NCI-H2196 (cell line): ENCODE data around the gene COL4A3.

Experiments
- DNase-seq: peaks from one replicate; lab custom pipeline; 2025; ENCODE audit not compliant: unreplicated experiment; lab: John Stamatoyannopoulos, UW

Gene COL4A3

DNA sequence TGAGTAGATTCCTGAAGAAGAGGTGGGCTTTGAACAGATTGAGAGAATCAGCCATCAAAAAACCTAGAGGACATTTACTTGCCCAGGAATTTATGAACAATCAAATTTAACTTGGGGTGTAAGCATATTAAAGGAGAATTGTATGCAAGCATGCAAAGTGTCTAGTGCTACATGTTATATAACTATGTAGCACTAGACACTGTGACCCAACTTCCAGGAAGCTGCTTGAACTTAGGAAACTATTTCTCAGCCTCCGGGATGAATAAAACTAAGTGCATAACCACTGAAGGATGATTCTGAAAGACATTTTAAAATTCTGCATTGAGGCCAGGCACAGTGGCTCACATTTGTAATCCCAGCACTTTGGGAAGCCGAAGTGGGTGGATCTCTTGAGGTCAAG, 173.0 kb downstream of the COL4A3 start:
- no peak for DNase-seq

DNA sequence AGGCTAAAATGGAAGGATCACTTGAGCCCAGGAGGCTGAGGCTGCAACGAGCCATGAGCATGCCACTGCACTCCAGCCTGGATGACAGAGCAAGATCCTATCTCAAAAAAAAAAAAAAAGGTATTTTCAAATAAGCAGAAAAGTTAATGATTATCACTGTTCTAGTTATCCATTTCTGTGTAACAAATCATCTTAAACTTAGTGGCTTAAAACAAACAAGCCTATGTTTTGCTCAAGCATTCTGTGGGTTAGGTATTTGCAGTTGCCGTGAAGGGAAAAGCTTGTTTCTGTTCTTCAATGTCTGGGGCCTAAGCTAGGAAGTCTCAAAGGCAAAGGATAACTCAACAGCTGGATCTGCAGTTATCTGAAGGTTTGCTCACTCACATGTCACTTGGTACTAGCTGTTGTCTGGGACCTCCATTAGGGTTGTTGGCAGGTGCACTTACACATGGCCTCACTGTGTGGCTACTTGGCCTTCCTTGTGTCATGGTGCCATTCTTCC, 174.7 kb downstream of the COL4A3 start:
- no peak for DNase-seq

GRCh38 chr2:227340106-227340505, 175.7 kb downstream of the COL4A3 start:
- DNase-seq, result no peak

DNA sequence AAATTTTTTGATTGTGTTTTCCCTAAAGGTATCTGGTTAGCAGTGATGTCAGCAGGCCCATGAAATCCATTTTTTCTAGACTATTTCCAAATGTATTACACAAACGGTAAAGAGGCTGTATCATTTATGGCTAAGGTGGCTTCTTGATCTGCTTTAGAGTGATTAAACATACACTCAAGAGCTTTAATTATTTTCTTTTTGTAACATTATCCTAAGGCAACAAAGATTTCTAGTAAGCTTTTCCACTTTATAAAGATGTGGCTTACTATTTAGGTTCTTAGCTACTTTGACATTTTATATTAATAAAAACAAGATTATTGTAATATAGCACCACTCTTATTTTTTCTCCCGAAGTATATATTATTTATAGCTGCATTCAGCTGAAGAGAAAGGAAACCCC, 177.1 kb downstream of the COL4A3 start:
- DNase-seq, result no peak

DNA sequence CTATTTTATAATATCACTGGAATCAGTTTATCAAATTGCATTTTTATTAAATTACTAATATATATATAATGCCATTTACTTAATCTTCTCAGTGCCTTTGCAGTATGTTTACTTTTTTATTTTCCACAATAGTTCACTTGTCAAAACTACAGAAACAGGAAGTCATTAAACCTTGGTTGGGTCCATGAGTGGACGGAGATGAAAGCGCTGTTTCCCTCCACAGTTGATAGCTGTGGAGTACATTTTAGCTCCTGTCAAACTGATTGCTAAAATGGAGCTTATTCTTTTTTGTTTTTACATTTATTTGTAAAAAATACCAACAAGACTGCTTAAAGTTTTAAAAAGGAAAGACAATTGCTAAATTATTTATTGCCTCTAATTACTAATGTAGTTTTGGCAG, 179.8 kb downstream of the COL4A3 start:
- DNase-seq, result no peak

DNA sequence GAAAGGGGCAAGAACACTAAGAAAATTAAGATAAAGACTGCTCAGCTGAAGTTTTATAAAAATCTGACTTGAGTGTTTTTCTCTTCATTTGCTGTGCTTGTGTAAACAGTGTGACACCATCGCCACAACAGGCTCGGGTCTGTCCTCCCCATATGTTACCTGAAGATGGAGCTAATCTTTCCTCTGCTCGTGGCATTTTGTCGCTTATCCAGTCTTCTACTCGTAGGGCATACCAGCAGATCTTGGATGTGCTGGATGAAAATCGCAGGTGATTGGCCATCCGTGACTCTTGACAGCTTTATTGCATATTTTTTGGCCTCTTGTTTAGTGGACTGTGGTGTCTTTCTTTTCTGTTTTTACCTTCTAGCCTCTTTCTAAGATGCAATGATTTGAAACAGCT, 182.7 kb downstream of the COL4A3 start:
- DNase-seq, result no peak

GRCh38 chr2:227348324-227348723, 183.9 kb downstream of the COL4A3 start:
- DNase-seq, result no peak

DNA sequence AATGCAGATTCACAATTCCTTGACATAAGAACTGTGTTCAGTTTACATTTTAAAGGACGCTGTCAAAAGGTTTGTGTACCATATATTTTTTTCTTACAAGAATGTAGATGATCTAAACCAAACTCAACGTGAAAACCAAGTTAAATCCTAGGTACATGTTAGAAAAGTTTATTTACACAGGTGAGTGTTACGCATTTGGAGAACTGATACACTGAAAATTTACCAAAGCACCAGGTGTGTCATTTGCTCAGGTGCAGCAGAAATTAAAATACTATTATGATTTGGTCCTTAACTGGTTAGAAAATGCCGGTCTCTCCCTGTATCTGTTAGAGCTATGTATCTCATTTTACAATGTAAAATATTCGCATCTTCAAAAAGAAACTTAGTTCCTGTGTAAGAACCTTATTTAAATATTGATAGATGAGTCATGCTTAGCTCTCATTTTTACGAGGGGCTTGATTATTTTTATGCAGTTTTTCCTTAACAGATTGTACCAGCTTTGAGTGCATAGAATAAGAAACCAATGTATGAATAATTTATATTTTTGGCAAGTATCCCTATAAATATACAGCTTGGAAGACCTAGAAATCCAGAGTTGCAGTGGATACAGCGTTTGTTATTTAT, 185.7 kb downstream of the COL4A3 start:
- DNase-seq, result no peak

- no peak for DNase-seq
Measured at GRCh38 chr2:227351639-227352038, 187.2 kb downstream of the COL4A3 start.

GRCh38 chr2:227360351-227360750, 195.9 kb downstream of the COL4A3 start:
- no peak for DNase-seq

DNA sequence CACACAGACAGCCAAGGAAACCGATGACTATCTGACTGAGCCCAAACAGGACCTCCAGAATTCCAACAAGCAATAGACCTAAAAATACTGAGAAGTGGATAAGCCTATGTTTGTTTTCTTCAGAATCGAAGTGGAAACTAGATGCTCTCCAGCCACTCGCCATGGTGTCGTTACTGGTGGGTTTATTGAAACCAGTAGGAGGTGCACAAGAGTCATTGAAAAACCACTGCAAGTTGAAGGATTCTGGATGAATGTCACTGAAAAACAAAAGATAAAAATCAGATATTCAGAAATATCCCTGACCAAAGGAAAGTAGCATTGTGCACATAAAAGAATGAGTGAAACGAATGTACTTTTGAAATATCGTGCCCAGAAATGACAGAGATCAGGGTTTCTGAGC, 199.3 kb downstream of the COL4A3 start:
- no peak for DNase-seq
